Activated CD8-positive, alpha-beta memory T cell treated with anti-CD3 and anti-CD28 coated beads for 36 hours (primary cell): ENCODE results near the gene PPL. TPM values are rescaled to one million over a fixed set of nuclear protein-coding genes. Genes with fewer than 3 reads are reported as not detected.
"Not testable (repeated sequence)": the region's sequence is repeated elsewhere in the genome, so short reads cannot be mapped to it uniquely, and the experiment has no call there.

Source experiments
- CTCF ChIA-PET: fragments of 350-600 bp; sonication (Branson Sonifier 250); formaldehyde crosslinking; loops from one replicate; lab custom pipeline; 2021; ENCODE audit warnings: antibody characterized with exemption; lab: Charles Lee
- POLR2A ChIA-PET: fragments of 350-600 bp; sonication (Branson Sonifier 250); formaldehyde crosslinking; loops from one replicate; lab custom pipeline; 2021; ENCODE audit warnings: antibody characterized with exemption; lab: Charles Lee
- total RNA-seq, 2 experiments: library from RNA; stranded (reverse); gene quantifications; one replicate each; pipeline ENCODE4 v1.2.3, GENCODE V29; 2021

PPL gene
- total RNA-seq, 2 experiments from 2014 or later: not detected

GRCh38 chr16:4938683-4939030 lies 1.7 kb upstream of the PPL start:
- ChIA-PET CTCF (no interaction called here), POLR2A (no interaction called here)

- ChIA-PET POLR2A (no interaction called here), CTCF (no interaction called here)
These were observed 1.1 kb upstream of the PPL start for GRCh38 chr16:4937782-4938682.

- ChIA-PET CTCF (no interaction called here), POLR2A (no interaction called here)
These were observed 562 bp downstream of the PPL start for GRCh38 chr16:4936181-4936990.

GRCh38 chr16:4935241-4935855 lies 1.6 kb downstream of the PPL start:
- ChIA-PET POLR2A (no interaction called here), CTCF (no interaction called here)

- POLR2A ChIA-PET: no interaction called here
These were observed 2.4 kb downstream of the PPL start for GRCh38 chr16:4934591-4934990.

GRCh38 chr16:4933871-4934395 lies 3.0 kb downstream of the PPL start:
- ChIA-PET CTCF (no interaction called here), POLR2A (no interaction called here)

More at GRCh38 chr16:4934591-4934990, 2.4 kb downstream of the PPL start:
- CTCF ChIA-PET: no interaction called here

GRCh38 chr16:4933433-4933832 lies 3.5 kb downstream of the PPL start:
- POLR2A ChIA-PET: no interaction called here
- CTCF ChIA-PET: interaction anchor here (0.6 kb wide), 1 partner anchor 141 kb away, joined by 6 read pairs; no protein-coding TSS in a partner anchor

- ChIA-PET POLR2A (no interaction called here), CTCF (no interaction called here)
These were observed 5.6 kb downstream of the PPL start for GRCh38 chr16:4931381-4931780.

GRCh38 chr16:4929619-4930018 lies 7.3 kb downstream of the PPL start:
- CTCF ChIA-PET: interaction anchor here (0.7 kb wide), 1 partner anchor 591 kb away, joined by 3 read pairs; no protein-coding TSS in a partner anchor
- POLR2A ChIA-PET: not testable (repeated sequence)

- ChIA-PET CTCF (no interaction called here), POLR2A (no interaction called here)
These were observed 8.7 kb downstream of the PPL start for GRCh38 chr16:4928227-4928626.

GRCh38 chr16:4927661-4928060 lies 9.3 kb downstream of the PPL start:
- POLR2A ChIA-PET: no interaction called here
- CTCF ChIA-PET: no interaction called here

- ChIA-PET POLR2A (no interaction called here), CTCF (no interaction called here)
These were observed 10.0 kb downstream of the PPL start for GRCh38 chr16:4926928-4927327.

GRCh38 chr16:4925791-4926190 lies 11.2 kb downstream of the PPL start:
- POLR2A ChIA-PET: no interaction called here
- CTCF ChIA-PET: no interaction called here

GRCh38 chr16:4925293-4925607 lies 11.7 kb downstream of the PPL start:
- CTCF ChIA-PET: no interaction called here
- POLR2A ChIA-PET: no interaction called here

GRCh38 chr16:4924593-4925292 lies 12.2 kb downstream of the PPL start:
- ChIA-PET CTCF (no interaction called here), POLR2A (no interaction called here)

- CTCF ChIA-PET: no interaction called here
- POLR2A ChIA-PET: no interaction called here
These were observed 13.1 kb downstream of the PPL start for GRCh38 chr16:4923853-4924252.

GRCh38 chr16:4922721-4923342 lies 14.1 kb downstream of the PPL start:
- ChIA-PET CTCF (no interaction called here), POLR2A (no interaction called here)

- POLR2A ChIA-PET: no interaction called here
- CTCF ChIA-PET: no interaction called here
These were observed 16.1 kb downstream of the PPL start for GRCh38 chr16:4920826-4921225.

GRCh38 chr16:4918781-4919251 lies 18.1 kb downstream of the PPL start:
- POLR2A ChIA-PET: no interaction called here
- CTCF ChIA-PET: no interaction called here
